ENCODE data around the gene GALNT2. TPM values are rescaled to one million over a fixed set of nuclear protein-coding genes. Genes with fewer than 3 reads are reported as not detected.

GALNT2 gene
- total and polyA plus RNA-seq, 2 of the 4 experiments (the other 2 are of a cell fraction) = 50.4 to 189 TPM

DNA sequence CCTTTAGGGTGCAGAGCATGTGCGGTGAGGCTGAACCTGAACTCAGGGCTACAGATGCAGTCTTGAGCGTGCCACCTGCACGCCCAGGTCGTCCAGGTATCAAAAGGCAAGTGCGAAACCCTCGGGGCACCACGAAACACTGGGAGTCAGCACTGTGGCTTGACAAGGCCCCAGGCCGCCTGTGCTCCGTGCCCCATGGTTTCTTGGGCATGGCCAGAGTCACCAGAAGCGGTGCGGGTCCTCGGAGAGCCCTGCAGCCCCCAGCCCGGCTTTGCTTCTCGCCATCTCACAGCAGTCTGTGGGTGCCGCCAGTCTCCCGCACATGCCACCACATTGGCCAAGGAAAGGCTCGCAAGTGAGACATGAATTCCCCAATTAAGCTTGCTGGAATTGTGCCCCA is 241.8 kb downstream of the GALNT2 start:
- Histone ChIP-seq H3K4ac (ENCODE audit: low read depth, low read length) (no peak overlapping the region), H4K20me1 (ENCODE audit: insufficient read depth, low read length) (no peaks in the 10 kb centered on the region), H2BK15ac (ENCODE audit: low read depth, low read length) (no peak overlapping the region), H2BK20ac (ENCODE audit: low read depth, low read length) (no peak overlapping the region), H3K36me3 (ENCODE audit: control insufficient read depth, insufficient read depth, low read length) (no peaks in the 10 kb centered on the region), H3K4me2 (ENCODE audit: low read depth, low read length) (no peak overlapping the region), H3K9me3 (ENCODE audit: control insufficient read depth, insufficient read depth, low read length) (no peaks in the 10 kb centered on the region), H3K4me3 (ENCODE audit: insufficient read depth, low read depth, low read length) (no peak overlapping the region), H3K14ac (replicated peaks; ENCODE audit: low read depth, low read length) (no peak overlapping the region), H2BK120ac (ENCODE audit: low read depth, low read length) (no peak overlapping the region), H4K5ac (ENCODE audit: low read depth, low read length) (no peak overlapping the region), H2AK9ac (replicated peaks; ENCODE audit: low read depth, low read length, poor library complexity) (no peak overlapping the region), H4K8ac (ENCODE audit: low read depth in 2 of 2, low read length in 2 of 2) (no peak overlapping the region), H4K91ac (ENCODE audit: insufficient read depth, low read depth, low read length) (no peak overlapping the region), H3K18ac (ENCODE audit: low read depth, low read length) (no peak overlapping the region), H2BK5ac (ENCODE audit: low read depth, low read length, poor library complexity, severe bottlenecking) (no peak overlapping the region), H3K27me3 (ENCODE audit: control insufficient read depth, insufficient read depth, low read length) (peaks cover 2% of the 10 kb centered on the region), H3K27ac (ENCODE audit: insufficient read depth, low read length) (no peak overlapping the region), H2AFZ (replicated peaks; ENCODE audit: low read length, poor library complexity) (no peak overlapping the region), H3K79me1 (ENCODE audit: low read depth in 1 of 2, low read length in 2 of 2) (no peaks in the 10 kb centered on the region), H3K9ac (ENCODE audit: low read depth, low read length) (no peak overlapping the region), H3K56ac (ENCODE audit: extremely low read depth, insufficient read depth, low read length) (no peak overlapping the region), H3K4me1 (ENCODE audit: control insufficient read depth, insufficient read depth, low read length) (no peaks in the 10 kb centered on the region), H2AK5ac (ENCODE audit: low read depth, low read length) (no peak overlapping the region), H3K23ac (ENCODE audit: low read depth, low read length) (no peak overlapping the region), H3K9me1 (ENCODE audit: insufficient read depth, low read length) (no peaks in the 10 kb centered on the region)
- intact Hi-C loops (cut with micrococcal nuclease) (no loop called here), dilution Hi-C loops (cut with HindIII; ENCODE audit: low sequenced_read_pairs, unreplicated experiment) (no loop called here), in situ Hi-C loops (cut with MboI; ENCODE audit: low sequenced_read_pairs) (loop anchor here (25.0 kb wide), 1 partner anchor 1047 kb away; the partner anchor contains the start of gene RAB4A)
- POLR2A ChIA-PET (ENCODE audit: unreplicated experiment) = no interaction called here
- 80% methylated on average over 8 of the region's 17 CpGs; no CpG with 5 or more reads in 1 of the 2 experiments for WGBS, 2 experiments (ENCODE audit: extremely low coverage in 2 of 2, insufficient read length in 1 of 2)
- ATAC-seq (ENCODE audit: low read depth) = no peak
- TF ChIP-seq, protein P1, sequence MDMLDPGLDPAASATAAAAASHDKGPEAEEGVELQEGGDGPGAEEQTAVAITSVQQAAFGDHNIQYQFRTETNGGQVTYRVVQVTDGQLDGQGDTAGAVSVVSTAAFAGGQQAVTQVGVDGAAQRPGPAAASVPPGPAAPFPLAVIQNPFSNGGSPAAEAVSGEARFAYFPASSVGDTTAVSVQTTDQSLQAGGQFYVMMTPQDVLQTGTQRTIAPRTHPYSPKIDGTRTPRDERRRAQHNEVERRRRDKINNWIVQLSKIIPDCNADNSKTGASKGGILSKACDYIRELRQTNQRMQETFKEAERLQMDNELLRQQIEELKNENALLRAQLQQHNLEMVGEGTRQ (IDR thresholded peaks at IDR 0.05; ENCODE audit: low read depth, low read length) = no peak
- no peak for TF ChIP-seq RCOR1 (IDR thresholded peaks at IDR 0.05; ENCODE audit: insufficient replicate concordance, low read length)
- no peak for TF ChIP-seq CEBPB (IDR thresholded peaks at IDR 0.05; ENCODE audit: low read depth, low read length)
- TF ChIP-seq, protein P2, sequence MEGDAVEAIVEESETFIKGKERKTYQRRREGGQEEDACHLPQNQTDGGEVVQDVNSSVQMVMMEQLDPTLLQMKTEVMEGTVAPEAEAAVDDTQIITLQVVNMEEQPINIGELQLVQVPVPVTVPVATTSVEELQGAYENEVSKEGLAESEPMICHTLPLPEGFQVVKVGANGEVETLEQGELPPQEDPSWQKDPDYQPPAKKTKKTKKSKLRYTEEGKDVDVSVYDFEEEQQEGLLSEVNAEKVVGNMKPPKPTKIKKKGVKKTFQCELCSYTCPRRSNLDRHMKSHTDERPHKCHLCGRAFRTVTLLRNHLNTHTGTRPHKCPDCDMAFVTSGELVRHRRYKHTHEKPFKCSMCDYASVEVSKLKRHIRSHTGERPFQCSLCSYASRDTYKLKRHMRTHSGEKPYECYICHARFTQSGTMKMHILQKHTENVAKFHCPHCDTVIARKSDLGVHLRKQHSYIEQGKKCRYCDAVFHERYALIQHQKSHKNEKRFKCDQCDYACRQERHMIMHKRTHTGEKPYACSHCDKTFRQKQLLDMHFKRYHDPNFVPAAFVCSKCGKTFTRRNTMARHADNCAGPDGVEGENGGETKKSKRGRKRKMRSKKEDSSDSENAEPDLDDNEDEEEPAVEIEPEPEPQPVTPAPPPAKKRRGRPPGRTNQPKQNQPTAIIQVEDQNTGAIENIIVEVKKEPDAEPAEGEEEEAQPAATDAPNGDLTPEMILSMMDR (conservative IDR thresholded peaks at IDR 0.05; ENCODE audit: low read depth, low read length) = no peak
- TF ChIP-seq MXI1 (IDR thresholded peaks at IDR 0.05; ENCODE audit: borderline replicate concordance, low read depth, low read length) = no peak
- no peak for TF ChIP-seq NFE2L2 (IDR thresholded peaks at IDR 0.05; ENCODE audit: low read depth, low read length)
- no peak for TF ChIP-seq MAZ (IDR thresholded peaks at IDR 0.05; ENCODE audit: borderline replicate concordance, low read depth, low read length)
- no peak for TF ChIP-seq RAD21 (IDR thresholded peaks at IDR 0.05; ENCODE audit: low read length)
- TF ChIP-seq, protein P3, sequence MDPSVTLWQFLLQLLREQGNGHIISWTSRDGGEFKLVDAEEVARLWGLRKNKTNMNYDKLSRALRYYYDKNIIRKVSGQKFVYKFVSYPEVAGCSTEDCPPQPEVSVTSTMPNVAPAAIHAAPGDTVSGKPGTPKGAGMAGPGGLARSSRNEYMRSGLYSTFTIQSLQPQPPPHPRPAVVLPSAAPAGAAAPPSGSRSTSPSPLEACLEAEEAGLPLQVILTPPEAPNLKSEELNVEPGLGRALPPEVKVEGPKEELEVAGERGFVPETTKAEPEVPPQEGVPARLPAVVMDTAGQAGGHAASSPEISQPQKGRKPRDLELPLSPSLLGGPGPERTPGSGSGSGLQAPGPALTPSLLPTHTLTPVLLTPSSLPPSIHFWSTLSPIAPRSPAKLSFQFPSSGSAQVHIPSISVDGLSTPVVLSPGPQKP (IDR thresholded peaks at IDR 0.05; ENCODE audit: borderline replicate concordance, low read depth, low read length) = no peak
- TF ChIP-seq RFX5 (IDR thresholded peaks at IDR 0.05; ENCODE audit: low read depth, low read length) = no peak
- TF ChIP-seq SMC3 (IDR thresholded peaks at IDR 0.05; ENCODE audit: low read depth, low read length) = no peak
- no peak for TF ChIP-seq MAFK (IDR thresholded peaks at IDR 0.05; ENCODE audit: low read depth, low read length)
- TF ChIP-seq BHLHE40 (IDR thresholded peaks at IDR 0.05; ENCODE audit: low read depth, low read length) = no peak
- no peak for DNase-seq
- no TSS peak for BruUV-seq (replicated peaks)
- CTCF ChIA-PET = interaction anchor here (1.6 kb wide), 1 partner anchor 615 kb away, joined by 3 read pairs; no protein-coding TSS in a partner anchor

Measured in IMR-90 (cell line).